GM21423 (cell line): ENCODE measurements around the gene KRT72.

ENCODE experiments used
- ATAC-seq: cut with Tn5 transposase; IDR thresholded peaks from one replicate; pipeline ENCODE4 v1.9.1; 2021; ENCODE audit warnings: mild to moderate bottlenecking, moderate library complexity; ENCODE audit not compliant: unreplicated experiment

KRT72 gene

DNA sequence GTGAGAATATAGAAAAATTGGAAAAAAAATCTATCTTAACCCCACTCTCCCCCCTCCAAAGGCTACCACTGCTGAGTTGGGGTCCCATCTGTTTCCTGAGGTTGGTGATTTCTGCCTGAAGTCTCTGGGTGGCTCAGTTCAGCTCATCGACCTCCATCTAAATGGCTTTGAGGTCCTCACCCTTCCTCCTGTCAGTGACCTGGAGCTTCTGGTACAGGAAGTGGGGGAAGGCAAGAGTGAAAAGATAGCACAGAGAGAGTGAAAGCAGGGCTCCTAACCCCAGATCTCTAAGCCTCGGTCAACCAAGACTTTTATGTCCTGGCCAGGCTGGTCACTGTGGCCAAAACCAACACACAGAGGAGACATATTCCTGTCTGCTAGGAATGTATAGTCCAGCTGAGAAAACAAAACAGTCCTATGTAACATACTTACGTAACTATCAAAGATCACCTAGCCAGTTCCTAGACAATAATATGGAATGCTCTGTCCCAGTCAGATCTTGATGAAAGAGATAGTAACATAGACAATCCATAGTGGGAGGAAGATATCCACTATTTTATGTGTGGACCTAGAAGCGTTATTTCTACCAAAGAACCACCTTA is 29.4 kb upstream of the KRT72 start:
- ATAC-seq = no peak

DNA sequence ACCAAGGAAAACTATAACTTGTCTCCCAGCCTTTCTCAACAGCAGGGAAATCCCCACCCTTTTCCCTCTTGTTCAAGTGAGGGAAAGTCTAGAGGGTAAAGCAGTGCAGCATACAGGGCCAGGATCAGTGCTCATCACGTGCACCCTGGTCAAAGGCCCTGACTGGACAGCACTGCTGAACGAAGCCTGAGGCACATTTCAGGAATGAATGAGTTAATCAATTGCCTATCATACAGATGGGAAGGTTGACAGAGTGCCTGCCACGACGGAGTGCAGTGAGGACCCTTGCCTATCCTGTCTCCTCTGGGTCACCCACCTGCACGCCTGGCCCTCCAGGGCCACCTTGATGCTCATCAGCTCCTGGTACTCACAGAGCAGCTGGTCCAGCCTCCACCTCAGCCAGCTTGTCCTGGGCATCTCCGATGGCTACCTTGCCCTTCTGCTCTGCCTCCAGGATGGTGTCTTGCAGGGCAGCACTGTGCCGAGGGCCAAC is 28.8 kb upstream of the KRT72 start:
- ATAC-seq = no peak

DNA sequence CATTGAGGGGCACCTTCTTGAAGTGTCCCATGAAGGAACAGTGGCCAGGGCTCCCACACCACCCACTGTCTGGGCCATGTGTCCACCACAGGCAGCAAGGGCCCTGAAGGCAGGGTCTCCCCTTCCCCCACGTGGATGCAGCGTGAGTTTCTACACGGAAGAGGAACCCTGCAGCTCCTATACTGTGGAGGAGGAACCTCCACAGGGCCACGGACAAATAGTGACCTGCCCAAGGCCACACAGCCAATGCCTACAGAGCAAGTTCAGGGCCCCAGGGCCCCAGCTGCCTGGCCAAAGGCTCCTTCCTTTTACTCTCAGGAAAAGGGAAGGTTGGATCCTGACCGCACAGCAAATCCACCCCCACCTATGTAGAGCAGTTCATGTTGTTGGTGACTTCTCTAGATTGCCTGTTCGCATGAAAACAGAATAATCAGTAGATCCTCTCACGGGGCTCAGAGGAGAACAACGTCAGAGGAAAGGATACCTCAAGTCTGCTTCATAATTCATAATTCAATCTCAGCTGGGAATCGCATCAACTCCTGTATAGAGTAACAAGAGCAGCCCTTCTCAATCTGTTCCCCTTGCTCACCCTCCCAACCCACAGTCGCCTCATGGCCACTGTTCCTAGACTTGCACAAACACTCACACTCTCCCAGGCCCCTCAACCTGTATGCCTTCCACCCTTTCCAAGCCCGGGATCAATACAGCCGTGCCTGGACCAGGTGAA is 28.2 kb upstream of the KRT72 start:
- no peak for ATAC-seq

DNA sequence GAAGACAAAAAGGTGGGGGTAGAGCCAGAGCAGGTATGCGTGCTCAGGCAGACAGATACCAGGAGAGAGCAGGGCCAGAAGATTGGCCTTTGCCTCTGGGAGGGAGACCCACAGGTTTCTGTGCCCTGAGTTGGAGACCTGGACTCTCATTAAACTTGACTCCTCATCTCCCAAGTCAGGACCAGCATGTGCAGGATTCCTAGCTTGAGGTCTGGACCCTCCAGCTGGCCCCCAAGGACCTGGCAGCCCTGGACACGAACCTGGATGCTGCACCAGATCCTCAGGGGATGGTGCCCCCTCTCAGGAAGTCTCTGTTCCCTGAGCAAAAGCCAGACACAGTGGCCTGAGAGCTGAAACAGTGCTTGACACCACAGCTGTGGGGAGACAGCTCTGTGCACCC is 27.6 kb upstream of the KRT72 start:
- no peak for ATAC-seq

DNA sequence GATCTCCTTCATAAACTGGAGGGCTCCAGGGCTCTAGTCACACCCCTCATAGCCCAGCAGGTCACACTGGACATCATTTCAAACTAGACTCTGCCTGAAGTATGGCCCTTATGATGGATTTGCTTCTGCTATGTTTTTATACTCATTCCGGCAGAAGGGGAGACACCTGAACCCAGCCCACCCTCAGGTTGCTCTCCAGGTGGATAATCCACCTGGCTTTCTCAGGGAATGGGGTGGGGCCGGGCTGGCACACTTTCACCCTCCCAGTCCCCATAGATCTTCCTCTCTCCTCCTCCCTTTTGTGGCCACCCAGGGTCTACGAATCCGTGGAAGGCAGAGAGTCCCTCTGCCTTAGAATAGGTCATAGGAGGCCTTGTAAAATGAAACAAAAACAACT is 26.8 kb upstream of the KRT72 start:
- no peak for ATAC-seq

DNA sequence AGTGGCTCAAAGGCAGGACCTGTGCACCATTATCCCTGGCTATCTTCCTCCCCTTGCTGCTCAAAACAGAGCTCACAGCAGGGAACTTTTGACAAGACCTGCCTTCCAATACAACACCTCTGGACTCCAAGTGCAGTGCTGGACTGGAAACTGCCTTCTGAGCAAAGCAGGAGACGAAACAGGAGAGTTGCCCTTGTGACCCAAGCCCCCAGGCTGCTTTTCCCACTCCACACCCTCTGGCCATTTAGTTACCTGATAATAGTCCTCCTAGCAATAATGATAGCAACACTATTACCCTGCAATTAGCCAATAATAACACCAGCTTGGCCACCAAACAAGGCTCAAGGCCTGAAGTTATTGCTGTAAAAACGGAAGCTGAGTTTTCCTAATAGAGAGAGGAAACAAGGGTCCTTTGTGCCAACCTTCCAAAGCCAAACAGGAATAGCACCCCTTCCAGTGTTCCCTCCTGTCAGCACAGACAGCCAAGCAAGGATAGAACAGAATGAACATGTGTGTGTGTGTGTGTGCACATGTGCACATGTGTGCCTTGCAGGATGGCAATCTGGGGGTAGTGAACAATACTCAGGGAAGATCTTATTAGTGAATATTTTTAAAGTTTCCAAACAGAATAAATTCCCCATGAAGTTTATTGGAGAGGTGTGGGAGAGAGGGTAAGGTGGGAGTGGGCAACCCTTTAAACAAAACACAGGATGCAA is 26.3 kb upstream of the KRT72 start:
- ATAC-seq = no peak

DNA sequence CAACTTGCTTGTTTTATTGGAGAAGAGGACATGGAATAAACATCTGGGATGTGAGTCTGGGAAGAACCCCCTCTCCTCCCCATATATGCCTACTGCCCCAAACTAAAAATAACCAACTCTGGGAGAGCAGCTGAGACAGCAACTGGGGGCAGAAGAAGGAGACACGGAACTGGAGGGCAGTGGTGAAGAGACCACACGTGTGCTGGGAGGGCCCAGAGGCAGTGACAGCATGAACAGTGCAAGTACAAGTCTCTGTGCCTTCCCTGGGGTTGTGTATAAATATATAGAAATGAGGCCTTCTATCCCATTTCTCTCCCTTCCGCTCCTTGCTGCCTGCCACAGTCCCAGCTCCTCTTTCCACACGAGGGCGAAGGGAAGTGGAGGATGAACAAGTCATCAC is 21.1 kb upstream of the KRT72 start:
- ATAC-seq = no peak

DNA sequence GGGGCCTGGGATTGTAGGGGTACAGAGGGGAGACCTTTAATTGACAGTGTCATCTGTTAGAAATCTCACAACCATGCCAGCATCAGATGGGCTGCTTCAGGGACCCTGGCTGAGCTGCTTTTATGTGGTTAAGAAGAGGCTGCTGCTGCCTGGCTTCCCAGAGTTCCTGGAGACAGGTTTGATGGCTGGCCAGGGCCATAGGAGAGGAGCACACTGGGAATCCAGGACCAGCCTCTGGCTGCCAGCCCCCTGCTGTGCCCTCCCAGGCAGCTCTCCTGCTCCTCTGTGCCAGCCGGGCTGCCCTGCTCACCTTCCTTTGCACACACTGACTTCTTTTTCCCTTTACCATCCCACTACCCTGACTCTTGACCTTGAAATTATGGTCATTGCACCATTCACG is 17.6 kb upstream of the KRT72 start:
- no peak for ATAC-seq

DNA sequence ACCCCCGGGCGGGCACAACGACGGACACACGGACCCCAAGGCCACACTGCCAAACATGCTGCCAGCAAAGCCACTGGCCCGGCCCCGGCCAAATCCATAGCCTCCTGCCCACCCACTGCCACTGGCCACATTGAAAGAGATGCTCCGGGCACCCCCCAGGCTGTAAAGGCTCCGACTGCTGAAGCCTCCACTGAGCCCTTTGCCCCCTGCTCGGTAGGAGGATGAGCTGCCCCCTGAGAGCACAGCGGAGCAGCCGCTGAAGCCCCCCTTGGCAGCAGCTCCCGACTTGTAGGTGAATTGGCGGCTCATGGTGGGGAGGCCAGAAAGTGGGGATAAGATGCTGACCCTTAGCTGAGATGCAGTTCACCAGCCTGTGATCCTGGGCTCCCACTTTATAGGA is 17.0 kb upstream of the KRT72 start, which contains the start of gene KRT73:
Gene KRT73 (minus strand): TSS at position 344 of the 400 bp plus-strand sequence. CDS start 35 bp downstream, at position 309.
- no peak for ATAC-seq

DNA sequence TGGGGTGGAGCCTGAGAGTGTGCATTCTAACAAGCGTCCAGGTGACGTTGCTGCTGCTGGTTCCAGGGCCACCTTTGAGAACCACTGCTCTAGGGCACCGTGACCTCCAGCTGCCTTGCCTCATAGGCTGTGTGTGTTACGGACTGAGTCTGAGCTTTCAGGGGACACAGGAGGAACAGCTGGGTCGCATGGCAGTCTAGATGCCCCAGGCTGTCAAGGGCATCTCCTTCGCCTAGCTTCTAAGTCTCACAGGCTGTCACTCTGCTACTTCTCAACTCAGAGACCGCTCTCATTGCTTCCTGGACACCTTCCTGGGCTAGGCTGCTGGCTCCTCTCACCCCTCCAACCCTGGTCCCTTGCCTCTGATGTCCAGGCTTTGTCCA is 16.1 kb upstream of the KRT72 start:
- ATAC-seq = no peak

DNA sequence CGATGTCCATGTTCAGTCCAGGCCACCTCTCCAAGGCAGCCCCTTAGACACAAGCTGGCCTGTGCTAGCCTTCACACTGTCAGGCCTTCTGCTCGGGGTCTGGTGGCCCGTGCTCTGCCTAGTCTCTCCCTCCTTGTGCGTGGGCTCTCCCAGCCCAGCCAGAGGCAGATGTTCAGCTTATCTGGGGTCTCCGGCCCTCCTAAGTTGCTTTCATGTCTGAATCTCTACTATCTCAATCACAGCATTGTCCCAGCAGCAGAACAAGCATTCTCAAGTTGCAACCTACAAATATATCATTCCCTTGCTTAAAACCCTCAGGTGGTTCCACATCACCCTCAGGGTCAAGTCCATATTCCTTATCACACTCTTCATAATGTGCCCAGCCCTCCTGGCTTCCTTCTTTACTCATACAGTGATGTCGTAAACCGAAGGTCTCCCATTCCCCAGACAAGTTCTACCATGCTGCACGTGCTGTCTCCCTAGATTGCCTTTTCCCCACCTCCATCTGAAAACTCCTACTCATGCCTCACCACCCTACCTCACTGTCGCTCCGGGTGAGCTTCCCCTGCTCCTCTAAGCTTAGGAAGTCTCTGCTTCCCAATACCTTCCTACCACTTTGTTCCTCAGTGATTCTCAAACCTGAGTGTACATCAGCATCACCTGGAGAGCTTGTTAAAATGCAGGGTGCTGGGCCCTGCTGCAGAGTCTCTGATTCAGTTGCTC is 15.6 kb upstream of the KRT72 start:
- no peak for ATAC-seq

DNA sequence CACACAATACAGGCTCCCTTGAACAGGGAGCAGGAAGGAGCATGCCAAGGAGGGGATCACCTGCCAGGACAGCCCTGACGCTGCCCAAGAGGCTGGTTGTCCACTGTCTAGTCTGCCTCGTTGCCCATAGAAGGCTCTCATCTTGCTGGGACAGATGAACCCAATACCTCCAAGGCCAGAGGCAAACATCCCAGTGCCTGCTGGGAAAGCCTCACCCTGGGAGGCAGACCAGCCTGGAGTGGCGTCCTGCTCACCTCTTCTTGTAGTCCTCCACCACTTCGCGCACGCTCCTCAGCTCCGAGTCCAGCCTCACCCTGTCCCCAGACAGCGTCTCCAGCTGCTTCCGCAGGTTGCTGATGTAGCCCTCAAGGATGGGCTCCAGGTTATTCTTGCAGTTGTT is 14.6 kb upstream of the KRT72 start:
- ATAC-seq = no peak

DNA sequence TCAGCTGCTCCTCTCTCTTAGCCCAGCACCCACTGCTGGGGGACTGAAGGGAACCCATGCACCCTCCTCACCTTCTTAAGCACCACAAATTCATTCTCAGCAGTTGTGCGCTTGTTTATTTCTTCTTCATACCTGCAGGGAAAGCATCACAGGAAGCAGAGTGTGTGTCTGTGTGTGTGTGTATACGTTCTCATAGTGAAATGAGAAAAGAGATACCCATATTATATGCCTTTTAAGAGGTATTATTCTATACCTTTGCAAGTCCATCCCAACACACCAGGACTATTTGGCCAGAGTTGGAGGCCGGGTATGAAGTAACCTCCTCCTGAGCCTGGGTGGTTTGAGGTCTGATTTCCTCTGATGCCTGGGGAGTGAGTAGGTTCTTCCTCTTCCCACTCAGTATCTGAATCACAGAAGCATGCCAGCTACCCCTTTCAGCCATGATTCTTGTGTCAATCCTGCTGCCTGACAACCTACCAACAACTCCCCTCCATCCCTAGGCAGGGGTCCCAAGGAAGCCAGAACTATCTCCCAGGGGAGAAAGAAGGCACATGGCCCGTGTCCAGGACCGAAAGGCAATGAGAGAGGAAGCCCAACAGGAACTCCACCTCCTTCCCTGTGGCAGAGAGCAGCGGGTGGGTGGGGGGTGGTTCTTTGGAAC is 14.1 kb upstream of the KRT72 start:
- ATAC-seq = no peak

DNA sequence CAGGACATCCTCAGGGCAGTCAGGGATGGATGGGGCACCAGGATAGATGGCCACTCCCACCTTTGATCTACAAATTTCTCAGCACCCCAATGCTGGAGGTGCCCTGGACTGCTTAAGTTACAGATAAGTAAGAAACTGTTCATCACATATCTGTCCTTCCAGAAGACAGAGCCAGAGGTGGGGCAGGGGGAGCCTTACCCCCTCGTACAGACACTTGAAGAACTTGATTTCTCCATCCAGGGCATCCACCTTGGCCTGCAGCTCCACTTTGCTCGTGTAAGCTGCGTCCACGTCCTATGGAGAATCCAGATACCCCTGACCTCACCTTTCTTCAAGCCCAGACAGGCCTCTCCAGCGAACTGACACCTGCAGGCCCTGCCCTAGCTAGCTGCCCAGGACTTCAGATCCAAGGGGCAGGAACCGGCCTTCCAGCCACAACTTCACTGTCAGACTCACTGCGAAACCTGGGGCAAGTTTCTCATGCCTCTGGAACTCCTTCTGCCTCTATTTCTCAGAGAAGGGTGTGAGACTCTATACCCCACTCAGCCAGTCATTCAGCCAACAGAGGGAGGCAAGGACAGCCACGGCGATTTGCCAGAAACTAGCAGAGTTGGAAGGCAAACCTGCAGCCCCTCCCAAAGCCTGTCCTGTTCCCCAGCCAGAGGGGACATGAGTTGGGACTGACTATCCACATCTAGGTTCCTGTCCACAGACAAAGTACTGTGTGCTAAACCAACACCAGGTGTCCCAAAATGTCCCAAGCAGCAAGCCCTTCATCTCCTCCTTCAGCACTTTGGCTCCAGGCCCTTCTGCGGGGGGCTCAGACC is 13.3 kb upstream of the KRT72 start:
- no peak for ATAC-seq

DNA sequence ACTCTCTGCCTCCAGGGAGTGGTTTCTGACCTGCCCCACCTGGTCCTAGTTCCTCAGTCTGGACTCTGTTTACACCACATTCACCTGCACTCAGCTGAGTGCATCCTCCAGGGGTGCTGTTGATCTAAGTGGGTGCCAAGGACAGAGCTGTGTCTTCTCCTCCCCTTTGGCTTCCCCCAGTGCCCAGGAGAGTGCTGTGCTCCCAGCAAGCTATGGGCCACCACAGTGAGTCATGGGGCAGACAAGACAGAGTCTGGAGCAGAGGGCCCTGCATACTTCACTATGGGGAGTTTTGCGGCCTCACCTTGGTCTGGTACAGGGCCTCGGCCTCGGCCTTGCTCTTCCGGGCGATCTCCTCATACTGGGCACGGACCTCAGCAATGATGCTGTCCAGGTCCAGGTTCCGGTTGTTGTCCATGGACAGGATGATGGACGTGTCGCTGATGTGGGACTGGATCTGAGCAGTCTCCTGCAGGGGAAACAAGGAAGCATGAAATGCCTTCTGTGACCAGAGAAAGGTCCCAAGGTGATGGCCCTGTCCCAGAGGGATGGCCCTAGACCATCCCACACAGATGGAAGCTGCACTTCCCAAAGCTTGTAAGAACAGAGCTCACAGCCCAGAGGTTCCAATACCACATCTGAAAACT is 12.2 kb upstream of the KRT72 start:
- ATAC-seq = no peak

DNA sequence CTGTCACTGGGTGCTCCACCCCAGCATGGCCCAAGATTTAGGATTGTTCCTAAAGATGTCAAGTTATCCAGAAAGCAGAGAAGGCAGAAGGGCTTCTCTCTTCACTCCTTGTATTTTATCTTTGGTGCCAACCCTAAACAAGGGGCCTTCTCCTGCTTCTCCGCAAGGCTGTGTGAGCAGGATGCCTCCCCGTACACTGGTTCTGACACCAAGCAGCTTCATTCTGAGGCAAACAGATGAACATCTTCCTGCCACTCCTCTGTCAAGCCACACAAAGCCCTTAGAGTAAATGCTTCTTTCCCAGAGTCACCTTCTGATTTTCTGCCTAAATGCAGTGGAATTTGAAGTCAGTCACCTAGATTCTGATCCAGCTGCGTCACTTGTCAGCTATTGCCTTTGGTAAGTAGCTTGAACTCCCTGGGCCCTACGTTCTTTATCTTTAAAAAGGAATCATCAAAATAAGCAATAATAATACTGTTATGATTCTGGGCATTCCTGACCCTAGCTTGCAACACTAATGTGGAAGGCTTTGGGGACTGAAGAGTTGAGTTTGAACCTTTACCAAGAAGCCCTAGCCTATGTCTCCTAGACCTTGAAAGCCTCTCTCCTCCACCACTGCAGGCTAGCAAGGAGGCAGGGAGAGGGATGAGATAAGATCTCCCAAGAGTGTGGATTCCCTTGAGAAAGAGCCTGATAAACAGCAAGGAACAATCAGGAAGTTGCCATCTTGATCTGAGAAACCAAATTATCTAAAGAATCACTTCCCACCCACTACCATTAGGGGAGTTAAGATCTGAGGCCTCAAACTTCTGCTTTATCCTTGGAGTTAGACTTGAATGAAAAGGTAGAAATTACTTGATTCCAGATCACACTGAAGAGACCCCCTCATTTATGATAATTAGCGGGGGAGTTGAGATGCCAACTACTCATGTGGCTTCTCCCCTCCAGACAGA is 11.4 kb upstream of the KRT72 start:
- no peak for ATAC-seq

DNA sequence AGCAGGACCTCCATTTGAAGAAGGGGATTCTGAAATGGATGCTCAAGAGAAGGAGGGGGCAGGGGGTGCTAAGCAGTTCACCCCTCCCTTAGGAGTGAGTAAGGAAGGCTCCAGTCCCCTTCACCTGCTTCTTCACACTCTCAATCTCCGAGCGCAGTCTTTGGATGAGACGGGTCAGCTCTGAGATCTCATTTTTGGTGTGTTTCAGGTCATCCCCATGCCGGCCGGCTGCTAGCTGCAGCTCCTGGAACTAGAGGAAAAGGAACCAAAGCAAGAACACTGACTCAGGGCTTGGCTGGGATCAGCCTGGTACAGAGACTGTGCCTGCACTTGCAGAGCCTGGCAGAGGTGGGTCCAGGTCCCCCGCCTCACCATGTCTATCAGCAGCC is 9.8 kb upstream of the KRT72 start:
- ATAC-seq = no peak

DNA sequence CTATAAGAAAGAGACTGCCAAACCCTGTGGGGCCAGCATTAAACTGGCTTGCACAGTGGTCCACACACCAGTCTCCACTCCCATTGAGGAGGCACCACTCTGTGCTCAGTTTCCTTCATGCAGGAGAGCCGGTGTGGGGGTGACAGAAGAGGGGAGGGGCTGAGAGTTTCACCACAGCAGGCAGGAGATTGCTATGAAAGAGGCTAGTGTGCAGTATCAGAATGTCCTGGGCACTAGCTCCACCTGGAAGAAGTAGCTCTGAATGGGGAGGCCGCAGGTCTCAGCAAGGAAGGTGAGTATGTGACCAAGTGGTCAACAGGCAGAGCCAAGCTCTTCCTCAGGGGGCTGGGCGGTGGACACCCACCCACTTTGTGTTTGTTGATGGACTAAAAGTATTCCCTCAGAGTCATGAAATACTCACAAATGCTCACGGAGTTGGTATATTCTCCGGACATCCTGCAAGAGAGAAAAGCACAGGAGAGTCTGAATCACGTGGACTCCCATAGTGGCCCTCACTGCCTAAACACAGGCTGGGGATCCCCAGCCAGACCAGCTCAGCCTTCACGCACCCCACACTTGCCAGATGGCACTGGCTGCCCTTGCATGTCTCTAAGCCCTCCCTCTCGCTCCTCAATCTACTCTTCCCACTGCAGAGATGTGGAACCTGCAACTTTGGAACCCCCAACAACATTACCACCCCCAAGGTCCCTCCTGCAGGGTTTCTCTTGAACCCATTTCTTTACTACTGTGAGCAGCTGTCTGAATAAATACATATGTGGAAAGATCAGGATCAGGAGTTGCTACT is 7.8 kb upstream of the KRT72 start:
- ATAC-seq = no peak
